Fibroblast of skin of abdomen (primary cell): ENCODE results near the gene GPNMB.

Experiments used
- DNase-seq: peaks from one replicate; pipeline ENCODE4 v3.0.0-alpha.2; 2013

The GPNMB gene

GRCh38 chr7:23230641-23231101 lies 15.9 kb upstream of the GPNMB start:
- no peak for DNase-seq

DNA sequence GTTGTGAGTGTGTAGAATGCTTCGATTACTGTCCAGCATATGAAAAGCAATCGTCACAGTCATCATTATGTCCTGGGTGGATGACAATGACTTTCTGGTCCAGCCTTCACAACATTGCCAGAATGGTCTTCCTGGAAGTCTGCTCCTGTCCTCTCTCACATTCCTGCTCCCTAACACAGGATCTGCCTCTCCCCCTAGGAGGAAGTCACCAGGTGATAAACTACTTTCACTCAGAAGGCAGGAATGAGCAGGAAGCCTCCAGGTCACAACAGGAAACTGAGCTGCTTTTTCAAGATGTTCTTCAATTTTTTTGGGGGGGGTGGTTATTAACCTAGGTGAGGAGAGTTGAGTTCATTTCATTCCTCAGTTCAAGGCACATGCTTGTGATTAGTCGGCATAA lies 13.6 kb upstream of the GPNMB start:
- no peak for DNase-seq

- DNase-seq, result no peak
Measured at GRCh38 chr7:23234569-23235296, 11.8 kb upstream of the GPNMB start.

- no peak for DNase-seq
Measured at GRCh38 chr7:23235813-23236221, 10.8 kb upstream of the GPNMB start.

- DNase-seq, result no peak
Measured at GRCh38 chr7:23237000-23237399, 9.6 kb upstream of the GPNMB start.

- DNase-seq, result no peak
Measured at GRCh38 chr7:23238983-23239652, 7.5 kb upstream of the GPNMB start.

- DNase-seq, result no peak
Measured at GRCh38 chr7:23239698-23240097, 6.9 kb upstream of the GPNMB start.

GRCh38 chr7:23242321-23242720 lies 4.3 kb upstream of the GPNMB start:
- DNase-seq, result no peak

- DNase-seq, result no peak
Measured at GRCh38 chr7:23242935-23243334, 3.6 kb upstream of the GPNMB start.

DNA sequence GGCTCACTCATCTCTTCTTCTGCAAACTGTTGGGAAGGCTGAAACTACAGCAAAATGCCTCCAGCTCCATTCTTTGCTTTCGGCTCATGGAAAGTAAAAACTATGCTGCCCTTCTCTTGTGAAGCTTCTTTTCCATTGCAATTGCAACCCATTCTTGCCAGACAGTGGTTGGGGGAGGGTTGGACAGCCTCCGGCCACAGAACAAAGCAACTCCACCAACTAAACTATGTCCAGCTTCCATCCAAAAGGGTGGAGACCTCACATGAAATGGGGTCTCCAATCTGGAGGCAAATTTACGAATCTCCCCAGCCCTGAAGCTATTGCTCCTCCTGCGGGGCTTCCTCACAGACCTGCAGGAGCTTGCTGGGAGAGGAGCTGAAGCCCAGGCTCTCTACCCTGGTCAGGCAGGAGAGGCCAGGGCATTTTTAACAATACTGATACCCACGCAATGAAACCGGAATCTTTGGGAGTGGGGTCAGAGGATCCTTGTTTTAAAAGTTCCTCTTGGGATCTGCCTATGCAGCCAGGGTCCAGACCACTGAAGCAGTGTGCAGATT lies 549 bp downstream of the GPNMB start:
- no peak for DNase-seq

DNA sequence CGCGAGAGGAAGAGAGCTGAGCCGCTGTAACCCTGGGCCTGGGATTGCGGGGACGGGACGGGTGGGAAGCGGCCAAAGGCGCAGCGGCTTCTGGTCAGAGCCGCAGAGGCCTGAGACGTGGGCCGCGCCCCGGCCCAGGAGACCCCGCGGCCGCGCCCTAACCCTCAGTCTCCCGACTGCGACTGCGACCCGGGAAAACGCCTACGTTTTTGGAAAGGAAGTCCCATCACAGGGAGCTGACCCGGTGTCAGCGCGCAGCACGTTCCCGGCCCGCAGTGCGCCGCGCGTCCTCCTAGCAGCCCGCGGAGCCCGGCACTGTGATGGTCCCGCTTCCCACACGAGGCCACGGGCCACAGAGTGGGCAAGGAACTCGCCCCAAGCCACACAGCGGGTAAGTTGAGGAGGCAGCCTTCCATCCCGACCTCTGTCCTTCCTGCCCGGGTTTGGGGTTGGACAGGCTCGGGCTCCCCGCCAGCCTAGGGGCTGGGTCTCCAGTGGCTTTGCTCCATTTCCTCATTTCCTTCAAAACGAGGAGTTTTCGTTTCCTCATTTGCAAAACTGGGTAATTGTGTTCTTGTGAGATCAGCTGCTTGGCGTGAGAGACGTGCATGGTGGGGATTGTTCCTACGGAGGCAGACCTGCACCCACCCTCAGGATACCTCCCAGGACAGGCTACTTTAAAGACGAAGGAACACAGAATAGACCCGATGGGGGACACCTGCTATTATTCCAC lies 1.2 kb downstream of the GPNMB start:
- DNase-seq, result peak; percentile 4

- DNase-seq, result no peak
Measured at GRCh38 chr7:23249486-23249885, 2.9 kb downstream of the GPNMB start.

GRCh38 chr7:23254051-23254681 lies 7.6 kb downstream of the GPNMB start:
- no peak for DNase-seq

GRCh38 chr7:23256731-23257130 lies 10.2 kb downstream of the GPNMB start:
- no peak for DNase-seq

DNA sequence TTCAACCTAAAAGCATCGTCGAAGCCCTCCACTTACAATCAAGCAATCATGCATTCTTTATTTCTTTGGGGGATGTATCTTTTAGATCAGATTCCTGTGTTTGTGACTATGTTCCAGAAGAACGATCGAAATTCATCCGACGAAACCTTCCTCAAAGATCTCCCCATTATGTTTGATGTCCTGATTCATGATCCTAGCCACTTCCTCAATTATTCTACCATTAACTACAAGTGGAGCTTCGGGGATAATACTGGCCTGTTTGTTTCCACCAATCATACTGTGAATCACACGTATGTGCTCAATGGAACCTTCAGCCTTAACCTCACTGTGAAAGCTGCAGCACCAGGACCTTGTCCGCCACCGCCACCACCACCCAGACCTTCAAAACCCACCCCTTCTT lies 13.8 kb downstream of the GPNMB start:
- no peak for DNase-seq

GRCh38 chr7:23261843-23262452 lies 15.4 kb downstream of the GPNMB start:
- peak; percentile 62 for DNase-seq

DNA sequence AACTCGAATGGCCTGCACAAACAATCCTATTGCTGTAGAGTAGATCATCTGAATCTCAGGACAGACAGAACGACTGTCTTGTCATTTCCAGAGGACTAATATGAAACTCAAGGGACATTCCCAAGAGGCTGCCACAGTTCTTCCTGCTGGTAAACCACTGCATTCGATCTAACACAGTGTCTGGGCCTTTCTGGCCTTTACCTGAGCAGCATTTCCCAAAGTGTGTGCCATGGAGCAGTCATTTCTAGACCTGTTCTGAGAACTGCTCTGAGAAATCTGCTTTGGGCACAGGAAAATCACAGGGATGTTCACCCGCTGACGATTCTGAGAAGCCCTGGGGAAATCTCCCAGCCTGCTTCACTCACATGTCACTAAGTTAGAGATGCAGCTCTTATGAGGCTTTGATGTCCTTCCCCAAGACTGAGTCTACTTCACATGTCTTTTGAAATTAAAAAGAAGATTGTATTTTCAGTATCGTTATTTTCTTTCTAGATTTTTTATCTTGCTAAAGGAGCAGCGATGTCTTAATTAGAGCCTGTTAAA lies 18.4 kb downstream of the GPNMB start:
- DNase-seq, result no peak

DNA sequence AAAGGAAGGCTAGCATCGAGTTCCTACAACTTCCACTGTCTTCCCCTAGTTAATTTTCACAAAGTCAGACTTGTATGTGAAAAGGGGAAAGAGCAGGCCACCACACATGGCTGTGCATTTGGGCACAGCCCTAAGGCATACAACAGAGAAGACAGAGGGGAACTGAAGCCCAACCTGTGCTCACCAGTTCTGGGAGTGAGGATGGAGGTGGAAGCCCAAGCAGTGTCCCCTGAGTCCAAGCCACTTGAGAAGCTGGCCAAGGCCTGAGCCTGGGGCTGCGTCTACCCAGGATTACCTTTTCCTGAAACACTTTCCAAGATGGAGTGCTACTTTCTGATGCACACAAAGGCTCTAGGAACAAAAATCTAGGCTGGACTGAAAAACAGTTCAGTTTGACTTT lies 20.3 kb downstream of the GPNMB start:
- no peak for DNase-seq

DNA sequence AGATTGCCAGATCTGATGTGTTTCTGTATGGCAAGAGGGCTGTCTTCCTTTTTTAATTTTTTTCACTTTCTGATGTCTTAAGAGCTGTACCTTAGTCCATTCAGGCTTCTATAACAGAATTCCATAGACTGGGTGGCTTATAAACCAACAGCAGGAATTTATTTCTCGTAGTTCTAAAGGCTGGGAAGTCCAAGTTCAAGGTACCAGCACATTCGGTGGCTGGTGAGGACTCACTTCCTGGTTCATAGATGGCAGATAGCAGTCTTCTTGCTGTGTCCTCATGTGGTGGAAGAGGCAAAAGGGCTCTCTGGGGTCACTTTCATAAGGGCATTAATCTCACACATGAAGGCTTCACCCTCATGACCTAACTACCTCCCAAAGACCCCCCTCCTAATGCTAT lies 20.8 kb downstream of the GPNMB start:
- DNase-seq, result no peak

DNA sequence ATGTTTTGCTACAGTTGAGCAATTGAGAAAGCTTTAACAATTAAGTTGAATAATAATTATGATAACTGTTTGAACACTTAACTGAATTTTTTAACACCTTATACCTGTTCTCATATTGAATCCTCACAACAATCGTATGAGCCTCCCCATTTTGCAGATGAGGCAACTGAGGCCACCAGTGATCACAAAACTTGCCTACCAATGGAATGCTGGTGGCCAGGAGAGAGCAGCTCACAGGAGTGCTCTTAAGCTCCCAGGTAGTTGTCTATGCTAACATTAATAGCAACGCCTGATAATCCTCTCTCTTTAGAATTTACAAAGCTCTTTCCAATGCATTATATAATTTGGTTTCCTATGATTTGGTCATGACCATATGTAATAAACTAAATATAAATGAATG lies 21.6 kb downstream of the GPNMB start:
- no peak for DNase-seq

DNA sequence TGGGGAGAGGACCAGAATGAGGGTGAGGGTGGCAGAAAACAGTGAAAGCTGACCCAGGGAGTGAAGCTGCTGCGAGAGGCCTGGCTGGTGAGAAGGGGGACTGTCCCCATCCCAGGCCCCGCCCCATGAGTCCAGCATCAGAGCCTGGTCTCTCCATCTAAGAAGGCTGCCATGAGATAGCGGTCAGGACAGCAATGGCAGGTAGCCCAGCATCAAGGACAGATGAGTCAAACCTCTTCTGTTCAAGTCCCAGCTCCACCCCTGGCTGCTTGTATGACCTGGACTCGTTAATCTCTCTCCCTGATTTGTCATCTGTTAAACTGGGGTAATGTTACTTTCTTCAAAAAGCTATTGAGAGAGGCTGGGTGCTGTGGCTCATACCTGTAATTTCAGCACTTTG lies 22.2 kb downstream of the GPNMB start:
- no peak for DNase-seq

DNA sequence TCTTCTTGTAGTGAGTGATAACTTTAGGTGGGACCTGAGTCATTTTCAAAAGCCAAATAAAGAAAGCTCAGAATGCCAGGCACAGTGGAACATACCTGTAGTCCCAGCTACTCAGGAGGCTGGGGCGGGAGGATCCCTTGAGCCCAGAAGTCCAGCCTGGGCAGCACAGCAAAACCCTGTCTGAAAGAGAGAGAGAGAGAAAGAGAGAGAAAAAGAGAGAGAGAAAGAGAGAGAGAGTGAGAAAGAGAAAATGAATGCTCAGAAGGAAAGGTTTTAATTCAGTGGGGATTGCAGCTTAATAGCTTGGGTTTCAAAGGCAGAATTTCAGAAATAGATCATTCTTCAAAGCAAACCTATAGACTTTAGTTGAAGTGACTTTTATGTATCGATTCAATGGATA lies 25.7 kb downstream of the GPNMB start:
- no peak for DNase-seq
